HG03108 (cell line): ENCODE measurements around the gene METRN.
"Not testable (repeated sequence)": the region's sequence is repeated elsewhere in the genome, so short reads cannot be mapped to it uniquely, and the experiment has no call there.

ENCODE experiments used
- ATAC-seq: cut with Tn5 transposase; IDR thresholded peaks from one replicate; pipeline ENCODE4 v1.9.1; 2021; ENCODE audit warnings: moderate library complexity; ENCODE audit not compliant: unreplicated experiment

Gene METRN

GRCh38 chr16:734208-734980 is 19.5 kb downstream of the METRN start:
- ATAC-seq: no peak

DNA sequence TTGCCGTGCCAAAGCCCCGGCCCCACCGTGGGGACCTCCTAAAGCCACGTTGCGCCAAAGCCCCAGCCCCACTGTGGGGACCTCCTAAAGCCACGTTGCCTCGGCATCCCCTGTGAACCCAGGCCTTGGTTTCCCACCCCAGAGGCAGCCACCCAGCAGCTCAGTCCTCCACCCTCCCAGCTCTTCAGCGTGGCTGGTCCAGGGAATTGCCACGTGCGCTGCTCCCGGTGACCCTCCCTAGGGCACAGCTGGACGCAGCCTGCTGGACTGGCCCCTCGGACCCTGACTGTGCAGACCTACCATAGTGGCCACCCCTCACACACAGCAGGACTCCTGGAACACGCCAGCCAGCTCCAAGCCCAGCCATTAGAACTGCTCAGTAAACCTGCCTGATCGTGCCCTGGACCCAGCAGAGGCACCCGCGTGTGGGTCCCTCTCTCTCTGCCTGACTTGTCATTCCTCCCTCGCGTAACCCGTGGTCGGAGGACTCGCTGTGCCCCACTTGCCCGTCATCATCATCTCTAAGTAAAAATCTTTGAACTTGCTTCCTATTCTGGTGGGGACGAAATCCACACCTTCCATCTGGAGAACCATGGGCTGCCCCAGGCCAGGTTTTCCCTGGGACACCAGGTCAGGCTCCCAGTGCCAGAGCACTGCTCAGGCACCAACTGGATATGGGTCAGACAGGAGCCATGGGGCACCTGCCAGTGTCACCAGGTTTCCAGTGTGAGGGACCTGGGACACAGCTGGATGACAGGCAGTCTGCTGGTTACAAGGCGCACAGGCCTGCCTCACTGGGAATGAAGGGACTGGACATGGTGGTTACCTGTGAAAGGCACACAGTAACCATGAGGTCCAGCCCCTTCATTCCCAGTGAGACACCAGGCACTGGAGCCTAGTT is 20.3 kb downstream of the METRN start:
- ATAC-seq: no peak

GRCh38 chr16:735982-736453 is 21.1 kb downstream of the METRN start:
- ATAC-seq: no peak

DNA sequence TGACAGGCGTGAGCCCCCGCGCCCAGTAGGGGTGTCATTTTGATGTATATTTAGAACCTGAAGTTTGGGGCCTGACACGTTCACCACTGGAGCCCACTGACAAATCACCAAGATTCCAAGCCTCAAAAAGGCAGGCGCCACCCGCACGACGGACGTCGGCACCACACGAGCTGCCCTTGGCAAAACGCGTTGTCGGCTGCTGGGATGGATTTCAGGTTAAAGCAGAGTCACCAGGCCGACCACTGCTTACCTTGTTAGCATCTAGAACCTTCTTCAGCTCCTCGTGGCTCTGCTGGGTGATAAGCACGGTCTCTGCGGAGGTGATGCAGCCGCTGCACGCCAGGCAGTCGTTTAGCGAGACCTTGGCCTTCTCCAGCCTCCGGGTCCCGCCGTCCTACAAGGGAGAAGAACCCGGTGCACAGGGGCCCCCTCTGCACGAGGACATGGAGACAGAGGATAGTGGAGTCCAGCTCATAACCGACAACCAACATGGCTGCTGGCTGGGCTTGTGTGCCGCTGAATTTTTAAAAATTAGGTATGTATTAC is 22.1 kb downstream of the METRN start:
- no peak for ATAC-seq

- ATAC-seq: no peak
Measured at GRCh38 chr16:739560-740458, 24.9 kb downstream of the METRN start.

DNA sequence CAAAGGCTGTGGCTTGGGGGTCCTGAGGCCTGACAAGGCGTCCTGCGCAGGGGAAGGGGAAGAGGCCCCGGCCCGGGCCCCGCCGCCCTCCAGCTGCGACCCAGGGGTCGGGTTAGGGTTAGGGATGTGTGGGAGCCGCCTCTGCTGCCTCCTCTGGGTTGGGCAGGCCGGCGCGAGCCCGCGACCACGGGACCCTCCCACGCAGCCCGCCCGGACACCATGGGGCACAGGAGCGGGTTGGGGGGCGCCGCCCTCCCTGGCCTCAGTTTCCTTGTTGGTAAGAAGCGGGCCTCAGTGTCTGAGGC is 25.5 kb downstream of the METRN start:
- ATAC-seq: no peak

- peak; percentile 69 for ATAC-seq
Measured at GRCh38 chr16:740764-741505, 26.0 kb downstream of the METRN start, which contains the start of gene CIAO3. CIAO3 (minus strand) TSS chr16:740997; CDS start chr16:740985, 12 bp downstream.

DNA sequence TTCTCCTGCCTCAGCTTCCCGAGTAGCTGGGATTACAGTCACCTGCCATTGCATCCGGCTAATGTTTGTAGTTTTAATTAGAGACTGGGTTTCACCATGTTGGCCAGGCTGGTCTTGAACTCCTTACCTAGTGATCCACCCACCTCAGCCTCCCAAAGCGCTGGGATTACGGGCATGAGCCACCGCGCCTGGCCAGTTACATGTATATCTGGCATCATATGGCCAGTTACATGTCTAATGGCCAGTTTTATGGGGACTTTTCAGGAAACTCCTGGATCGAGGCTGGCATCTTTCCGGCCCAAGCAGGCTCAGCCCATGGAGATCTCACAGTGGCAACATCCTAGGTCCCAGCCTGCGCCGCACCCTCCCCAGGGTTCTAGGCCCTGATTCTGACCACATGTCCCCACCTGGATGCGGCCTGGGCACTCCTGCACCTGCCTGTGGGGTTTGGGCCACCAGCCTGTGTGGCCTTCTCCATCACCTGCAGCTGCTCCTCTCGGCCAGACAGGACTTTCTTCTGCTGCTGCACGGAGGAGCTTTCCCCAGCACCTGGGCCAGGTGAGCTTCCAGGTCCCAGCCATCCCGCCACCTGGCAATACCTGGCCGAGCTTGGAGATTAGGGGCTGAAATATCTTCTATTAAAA is 27.2 kb downstream of the METRN start:
- no peak for ATAC-seq

- ATAC-seq: not testable (repeated sequence)
Measured at GRCh38 chr16:742894-743293, 28.0 kb downstream of the METRN start.

- no peak for ATAC-seq
Measured at GRCh38 chr16:743794-744500, 29.0 kb downstream of the METRN start.

- ATAC-seq: no peak
Measured at GRCh38 chr16:745739-746138, 30.8 kb downstream of the METRN start.

- no peak for ATAC-seq
Measured at GRCh38 chr16:746637-747036, 31.7 kb downstream of the METRN start.

DNA sequence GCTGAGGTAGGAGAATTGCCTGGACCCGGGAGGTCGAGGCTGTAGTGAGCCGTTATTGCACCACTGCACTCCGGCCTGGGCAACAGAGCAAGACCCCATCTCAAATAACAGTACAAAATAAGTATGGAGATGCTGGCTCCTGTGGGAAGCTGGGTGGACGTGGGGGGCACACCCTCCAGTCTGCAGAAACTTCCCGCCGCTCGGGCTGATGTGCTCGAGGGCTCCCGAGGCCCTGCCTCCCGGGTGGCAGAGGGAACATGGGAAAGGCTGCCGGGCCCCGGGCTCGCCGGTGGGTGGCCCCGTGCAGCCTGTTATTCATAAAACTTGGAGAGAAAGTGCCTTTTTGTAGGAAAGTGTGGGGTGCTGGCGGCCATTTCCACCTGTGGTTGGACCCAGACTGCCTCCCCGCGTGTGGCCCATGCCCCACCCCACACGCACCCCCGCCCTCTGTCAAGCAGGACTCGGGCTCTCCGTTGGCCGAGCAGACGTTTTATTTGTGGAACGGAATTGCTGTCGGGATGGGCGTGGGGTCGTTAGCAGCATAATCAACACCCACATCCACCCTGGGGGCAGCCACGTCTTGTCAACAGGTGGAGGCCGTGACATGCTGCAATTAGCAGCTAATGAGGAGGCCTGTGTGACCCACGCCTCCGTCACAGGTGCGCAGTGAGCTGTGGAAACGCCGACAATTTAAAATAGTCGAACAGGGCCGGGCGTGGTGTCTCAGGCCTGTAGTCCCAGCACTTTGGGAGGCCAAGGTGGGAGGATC is 33.2 kb downstream of the METRN start:
- ATAC-seq: no peak

DNA sequence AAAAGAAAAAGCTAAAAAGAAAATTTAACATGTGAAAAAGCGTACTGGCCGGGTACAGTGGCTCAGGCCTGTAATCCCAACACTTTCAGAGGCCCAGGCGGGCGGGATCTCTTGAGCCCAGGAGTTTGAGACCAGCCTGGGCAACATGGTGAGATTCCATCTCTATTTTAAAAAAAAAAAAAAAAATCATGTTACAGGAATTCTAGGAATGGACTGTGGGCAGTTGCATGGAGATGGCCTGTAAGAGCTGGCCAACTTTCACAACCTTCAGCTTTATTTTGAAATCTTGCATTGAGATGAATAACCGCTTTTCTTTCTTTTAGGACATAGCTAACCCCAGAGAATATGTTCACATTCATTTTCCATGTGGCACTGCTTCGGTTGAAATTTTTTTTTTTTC is 34.1 kb downstream of the METRN start:
- no peak for ATAC-seq

- ATAC-seq: no peak
Measured at GRCh38 chr16:750485-750884, 35.6 kb downstream of the METRN start.

DNA sequence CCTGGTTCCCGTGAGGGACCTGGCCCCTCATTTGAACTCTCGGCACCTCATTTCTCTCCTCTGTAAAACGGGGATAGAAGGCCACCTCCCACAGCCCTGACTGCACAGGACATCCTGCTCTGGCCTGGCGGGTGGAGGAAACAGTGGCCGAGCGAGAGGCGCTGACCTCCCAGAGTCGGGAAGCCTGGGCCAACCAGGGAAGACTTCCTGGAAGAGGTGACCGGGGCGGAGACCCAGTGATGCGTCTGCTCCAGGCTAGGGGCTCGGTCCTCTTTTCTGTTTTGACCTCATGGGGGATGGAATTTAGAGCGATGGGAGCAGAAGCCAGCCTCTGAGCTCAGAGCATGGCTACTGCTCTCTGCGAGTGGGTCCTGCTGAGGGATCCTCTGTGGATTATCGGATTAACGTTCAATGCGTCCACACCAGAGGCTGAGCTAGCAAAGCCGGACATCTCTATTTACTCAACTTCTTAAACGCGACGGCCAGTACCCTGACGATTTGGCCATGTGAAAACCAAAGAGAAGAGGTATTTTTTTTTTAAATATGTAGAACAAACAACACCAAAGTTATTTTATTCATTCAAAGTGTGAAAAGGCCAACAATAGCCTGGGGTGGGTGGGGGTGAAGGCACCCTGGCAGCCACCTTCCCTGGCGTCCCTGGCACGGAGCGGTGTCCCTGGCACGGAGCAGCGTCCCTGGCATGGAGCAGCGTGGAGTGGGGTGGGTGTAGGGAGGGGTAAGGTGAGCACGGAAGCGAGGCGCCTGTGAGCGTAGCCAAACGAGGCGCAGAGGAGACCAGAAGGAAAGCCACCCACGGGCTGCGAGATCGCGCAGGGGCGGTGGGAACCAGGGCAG is 36.5 kb downstream of the METRN start:
- ATAC-seq: no peak

- no peak for ATAC-seq
Measured at GRCh38 chr16:752007-752312, 37.0 kb downstream of the METRN start.
